Liver (tissue), 9 donors: ENCODE measurements around the gene PPP1R1B. TPM values are rescaled to one million over a fixed set of nuclear protein-coding genes. Genes with fewer than 3 reads are reported as not detected.

ENCODE experiments used
- DNase-seq: peaks from one replicate; pipeline ENCODE4 v3.0.0-alpha.2; 2017; ENCODE audit warnings: low spot score
- H3K27ac ChIP-seq, 2 donors: one replicate each; pipeline ENCODE4 v1.7.0; 2013; ENCODE audit warnings: inconsistent platforms in 2 of 2, low read length in 2 of 2, control low read depth in 1 of 2, low read depth in 1 of 2, mild to moderate bottlenecking in 1 of 2
- H3K27me3 ChIP-seq, 4 donors: one replicate each; pipeline versions ENCODE4 v1.6.1 to v1.7.0; 2013; ENCODE audit warnings: low read length in 3 of 4, inconsistent platforms in 1 of 4, mild to moderate bottlenecking in 1 of 4, moderate library complexity in 1 of 4; ENCODE audit not compliant: control insufficient read depth in 4 of 4, insufficient read depth in 4 of 4
- H3K36me3 ChIP-seq, 4 donors: one replicate each; pipeline versions ENCODE4 v1.6.1 to v1.7.0; 2013; ENCODE audit warnings: low read length in 3 of 4, mild to moderate bottlenecking in 3 of 4, low read depth in 1 of 4, moderate library complexity in 1 of 4; ENCODE audit not compliant: control insufficient read depth in 4 of 4, insufficient read depth in 3 of 4
- H3K4me1 ChIP-seq, 4 donors: one replicate each; pipeline versions ENCODE4 v1.6.1 to v1.7.0; 2013; ENCODE audit warnings: low read length in 3 of 4, mild to moderate bottlenecking in 3 of 4, moderate library complexity in 1 of 4; ENCODE audit not compliant: control insufficient read depth in 4 of 4, insufficient read depth in 4 of 4
- H3K4me3 ChIP-seq, 3 donors: one replicate each; pipeline versions ENCODE4 v1.6.1 to v1.7.0; 2013; ENCODE audit warnings: low read length in 3 of 3, control low read depth in 1 of 3, low read depth in 1 of 3, mild to moderate bottlenecking in 1 of 3
- H3K9ac ChIP-seq, 2 donors: one replicate each; pipeline ENCODE4 v1.7.0; 2013; ENCODE audit warnings: low read length in 2 of 2, mild to moderate bottlenecking in 2 of 2, moderate library complexity in 2 of 2, control low read depth in 1 of 2, low read depth in 1 of 2
- H3K9me3 ChIP-seq, 4 donors: one replicate each; pipeline versions ENCODE4 v1.6.1 to v1.7.0; 2013; ENCODE audit warnings: low read length in 3 of 4; ENCODE audit not compliant: control insufficient read depth in 4 of 4
- EGR1 ChIP-seq, 2 donors: IDR thresholded peaks; 2 replicates each; pipeline ENCODE4 v1.6.1; 2016 to 2018; ENCODE audit warnings: antibody characterized with exemption in 2 of 2, low read depth in 2 of 2
- FOXA1 ChIP-seq: IDR thresholded peaks from 2 replicates; pipeline ENCODE4 v1.6.1; 2016; ENCODE audit warnings: antibody characterized with exemption
- FOXA2 ChIP-seq: IDR thresholded peaks from 2 replicates; pipeline ENCODE4 v1.6.1; 2016; ENCODE audit warnings: antibody characterized with exemption
- GABPA ChIP-seq, 2 donors: IDR thresholded peaks in 1 of 2; conservative IDR thresholded peaks in 1 of 2; 2 replicates each; pipeline ENCODE4 v1.6.1; 2016; ENCODE audit warnings: antibody characterized with exemption in 2 of 2, mild to moderate bottlenecking in 1 of 2, moderate library complexity in 1 of 2
- HNF4A ChIP-seq, 2 donors: conservative IDR thresholded peaks; 2 replicates each; pipeline ENCODE4 v1.6.1; 2016; ENCODE audit warnings: antibody characterized with exemption in 2 of 2, mild to moderate bottlenecking in 2 of 2
- HNF4G ChIP-seq: IDR thresholded peaks from 2 replicates; pipeline ENCODE4 v1.6.1; 2016; ENCODE audit warnings: antibody characterized with exemption
- JUND ChIP-seq, 2 donors: IDR thresholded peaks; 2 replicates each; pipeline ENCODE4 v1.6.1; 2016; ENCODE audit warnings: antibody characterized with exemption in 2 of 2
- NR2F2 ChIP-seq: IDR thresholded peaks from 2 replicates; pipeline ENCODE4 v1.6.1; 2016; ENCODE audit warnings: antibody characterized with exemption
- RAD21 ChIP-seq, 2 donors: IDR thresholded peaks; 2 replicates each; pipeline ENCODE4 v1.6.1; 2016; ENCODE audit warnings: antibody characterized with exemption in 2 of 2, mild to moderate bottlenecking in 2 of 2
- RXRA ChIP-seq, 2 donors: IDR thresholded peaks; 2 replicates each; pipeline ENCODE4 v1.6.1; 2017 to 2018; ENCODE audit warnings: antibody characterized with exemption in 2 of 2, mild to moderate bottlenecking in 1 of 2
- SP1 ChIP-seq: IDR thresholded peaks from 2 replicates; pipeline ENCODE4 v1.6.1; 2018; ENCODE audit warnings: antibody characterized with exemption, mild to moderate bottlenecking
- TAF1 ChIP-seq: conservative IDR thresholded peaks from 2 replicates; pipeline ENCODE4 v1.6.1; 2016; ENCODE audit warnings: antibody characterized with exemption, mild to moderate bottlenecking
- YY1 ChIP-seq: IDR thresholded peaks from 2 replicates; pipeline ENCODE4 v1.6.1; 2016; ENCODE audit warnings: antibody characterized with exemption, mild to moderate bottlenecking
- WGBS: extraction: QIAGEN DNeasy Blood & Tissue Kit; methylation state at CpG from one replicate; pipeline ENCODE4 v1.1.7; 2013; 5-methylcytosine and 5-hydroxymethylcytosine counted together
- polyA plus RNA-seq, 2 donors: library from polyadenylated mRNA; stranded (reverse) in 1 of 2; unstranded in 1 of 2; fragments of 200-250 nt in 1 of 2; fragments of >200 nt in 1 of 2; fragmentation: Nextera tagmentation in 1 of 2; extraction: Ambion mirVana in 1 of 2; gene quantifications; one replicate each; pipeline versions ENCODE4 v1.2.1 to v1.2.3, GENCODE V29; 2013 to 2015
- total RNA-seq, 2 donors: library from RNA; depleted of rRNA; stranded (reverse); fragments of >200 nt; gene quantifications; one replicate each; pipeline ENCODE4 v1.2.3, GENCODE V29; 2014
- TF ChIP-seq, protein P1 (sequence below): IDR thresholded peaks from 2 replicates; pipeline ENCODE4 v1.6.1; 2016; ENCODE audit warnings: antibody characterized with exemption
- TF ChIP-seq, protein P2 (sequence below): IDR thresholded peaks from 2 replicates; pipeline ENCODE4 v1.6.1; 2016; ENCODE audit warnings: antibody characterized with exemption
- TF ChIP-seq, protein P3 (sequence below): fragments of 150-350 bp; IDR thresholded peaks from 2 replicates; pipeline ENCODE4 v1.5.1; 2017; ENCODE audit warnings: improper control_type of control experiment, low read depth, low read length; ENCODE audit not compliant: missing input control
- TF ChIP-seq, protein P4 (sequence below): IDR thresholded peaks from 2 replicates; pipeline ENCODE4 v1.6.1; 2016; ENCODE audit warnings: antibody characterized with exemption, mild to moderate bottlenecking
- TF ChIP-seq, protein P5 (sequence below): IDR thresholded peaks from 2 replicates; pipeline ENCODE4 v1.6.1; 2016; ENCODE audit warnings: antibody characterized with exemption
- donor health status: healthy.
- donor health status: healthy.
- donor health status: healthy.
- donor health status: healthy.
- donor health status: healthy.

PPP1R1B gene
- total and polyA plus RNA-seq, 4 donors: 0.14 TPM; not detected in 3

DNA sequence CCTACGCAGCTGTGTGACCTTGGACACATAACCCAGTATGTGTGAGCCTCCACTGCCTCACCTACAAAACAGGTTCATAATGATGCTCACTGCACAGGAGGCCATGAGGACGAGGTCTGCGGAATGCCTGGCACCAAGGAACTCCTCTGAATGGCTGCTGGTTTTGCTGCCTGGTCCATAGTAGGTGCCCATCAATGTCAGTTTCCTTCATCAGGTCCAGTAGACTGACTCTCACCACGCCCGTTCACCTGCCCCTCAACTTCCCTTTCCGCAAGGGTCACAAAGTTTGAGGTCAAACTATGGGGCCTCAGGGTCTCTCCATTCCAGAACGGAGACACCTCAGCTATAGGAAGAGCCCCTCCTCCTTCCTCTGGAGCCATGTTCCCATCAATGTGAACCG, 50.3 kb downstream of the PPP1R1B start:
- TF ChIP-seq, protein P1, sequence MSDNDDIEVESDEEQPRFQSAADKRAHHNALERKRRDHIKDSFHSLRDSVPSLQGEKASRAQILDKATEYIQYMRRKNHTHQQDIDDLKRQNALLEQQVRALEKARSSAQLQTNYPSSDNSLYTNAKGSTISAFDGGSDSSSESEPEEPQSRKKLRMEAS: no peak
- TF ChIP-seq, protein P2, sequence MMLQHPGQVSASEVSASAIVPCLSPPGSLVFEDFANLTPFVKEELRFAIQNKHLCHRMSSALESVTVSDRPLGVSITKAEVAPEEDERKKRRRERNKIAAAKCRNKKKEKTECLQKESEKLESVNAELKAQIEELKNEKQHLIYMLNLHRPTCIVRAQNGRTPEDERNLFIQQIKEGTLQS: no peak
- TF ChIP-seq FOXA1 (no peak), HNF4G (no peak), SP1 (no peak), GABPA (IDR thresholded peaks at IDR 0.05 in 1 of 2, conservative IDR thresholded peaks at IDR 0.05 in 1 of 2) (no peak), JUND (IDR thresholded peaks at IDR 0.05) (no peak), YY1 (no peak), TAF1 (no peak), NR2F2 (no peak), RAD21 (IDR thresholded peaks at IDR 0.05) (no peak), EGR1 (IDR thresholded peaks at IDR 0.05; ENCODE audit: low read depth in 2 of 2) (no peak), FOXA2 (no peak), HNF4A (conservative IDR thresholded peaks at IDR 0.05) (no peak), RXRA (IDR thresholded peaks at IDR 0.05) (no peak)
- TF ChIP-seq, protein P3, sequence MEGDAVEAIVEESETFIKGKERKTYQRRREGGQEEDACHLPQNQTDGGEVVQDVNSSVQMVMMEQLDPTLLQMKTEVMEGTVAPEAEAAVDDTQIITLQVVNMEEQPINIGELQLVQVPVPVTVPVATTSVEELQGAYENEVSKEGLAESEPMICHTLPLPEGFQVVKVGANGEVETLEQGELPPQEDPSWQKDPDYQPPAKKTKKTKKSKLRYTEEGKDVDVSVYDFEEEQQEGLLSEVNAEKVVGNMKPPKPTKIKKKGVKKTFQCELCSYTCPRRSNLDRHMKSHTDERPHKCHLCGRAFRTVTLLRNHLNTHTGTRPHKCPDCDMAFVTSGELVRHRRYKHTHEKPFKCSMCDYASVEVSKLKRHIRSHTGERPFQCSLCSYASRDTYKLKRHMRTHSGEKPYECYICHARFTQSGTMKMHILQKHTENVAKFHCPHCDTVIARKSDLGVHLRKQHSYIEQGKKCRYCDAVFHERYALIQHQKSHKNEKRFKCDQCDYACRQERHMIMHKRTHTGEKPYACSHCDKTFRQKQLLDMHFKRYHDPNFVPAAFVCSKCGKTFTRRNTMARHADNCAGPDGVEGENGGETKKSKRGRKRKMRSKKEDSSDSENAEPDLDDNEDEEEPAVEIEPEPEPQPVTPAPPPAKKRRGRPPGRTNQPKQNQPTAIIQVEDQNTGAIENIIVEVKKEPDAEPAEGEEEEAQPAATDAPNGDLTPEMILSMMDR: no peak
- TF ChIP-seq, protein P4, sequence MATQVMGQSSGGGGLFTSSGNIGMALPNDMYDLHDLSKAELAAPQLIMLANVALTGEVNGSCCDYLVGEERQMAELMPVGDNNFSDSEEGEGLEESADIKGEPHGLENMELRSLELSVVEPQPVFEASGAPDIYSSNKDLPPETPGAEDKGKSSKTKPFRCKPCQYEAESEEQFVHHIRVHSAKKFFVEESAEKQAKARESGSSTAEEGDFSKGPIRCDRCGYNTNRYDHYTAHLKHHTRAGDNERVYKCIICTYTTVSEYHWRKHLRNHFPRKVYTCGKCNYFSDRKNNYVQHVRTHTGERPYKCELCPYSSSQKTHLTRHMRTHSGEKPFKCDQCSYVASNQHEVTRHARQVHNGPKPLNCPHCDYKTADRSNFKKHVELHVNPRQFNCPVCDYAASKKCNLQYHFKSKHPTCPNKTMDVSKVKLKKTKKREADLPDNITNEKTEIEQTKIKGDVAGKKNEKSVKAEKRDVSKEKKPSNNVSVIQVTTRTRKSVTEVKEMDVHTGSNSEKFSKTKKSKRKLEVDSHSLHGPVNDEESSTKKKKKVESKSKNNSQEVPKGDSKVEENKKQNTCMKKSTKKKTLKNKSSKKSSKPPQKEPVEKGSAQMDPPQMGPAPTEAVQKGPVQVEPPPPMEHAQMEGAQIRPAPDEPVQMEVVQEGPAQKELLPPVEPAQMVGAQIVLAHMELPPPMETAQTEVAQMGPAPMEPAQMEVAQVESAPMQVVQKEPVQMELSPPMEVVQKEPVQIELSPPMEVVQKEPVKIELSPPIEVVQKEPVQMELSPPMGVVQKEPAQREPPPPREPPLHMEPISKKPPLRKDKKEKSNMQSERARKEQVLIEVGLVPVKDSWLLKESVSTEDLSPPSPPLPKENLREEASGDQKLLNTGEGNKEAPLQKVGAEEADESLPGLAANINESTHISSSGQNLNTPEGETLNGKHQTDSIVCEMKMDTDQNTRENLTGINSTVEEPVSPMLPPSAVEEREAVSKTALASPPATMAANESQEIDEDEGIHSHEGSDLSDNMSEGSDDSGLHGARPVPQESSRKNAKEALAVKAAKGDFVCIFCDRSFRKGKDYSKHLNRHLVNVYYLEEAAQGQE: no peak
- TF ChIP-seq, protein P5, sequence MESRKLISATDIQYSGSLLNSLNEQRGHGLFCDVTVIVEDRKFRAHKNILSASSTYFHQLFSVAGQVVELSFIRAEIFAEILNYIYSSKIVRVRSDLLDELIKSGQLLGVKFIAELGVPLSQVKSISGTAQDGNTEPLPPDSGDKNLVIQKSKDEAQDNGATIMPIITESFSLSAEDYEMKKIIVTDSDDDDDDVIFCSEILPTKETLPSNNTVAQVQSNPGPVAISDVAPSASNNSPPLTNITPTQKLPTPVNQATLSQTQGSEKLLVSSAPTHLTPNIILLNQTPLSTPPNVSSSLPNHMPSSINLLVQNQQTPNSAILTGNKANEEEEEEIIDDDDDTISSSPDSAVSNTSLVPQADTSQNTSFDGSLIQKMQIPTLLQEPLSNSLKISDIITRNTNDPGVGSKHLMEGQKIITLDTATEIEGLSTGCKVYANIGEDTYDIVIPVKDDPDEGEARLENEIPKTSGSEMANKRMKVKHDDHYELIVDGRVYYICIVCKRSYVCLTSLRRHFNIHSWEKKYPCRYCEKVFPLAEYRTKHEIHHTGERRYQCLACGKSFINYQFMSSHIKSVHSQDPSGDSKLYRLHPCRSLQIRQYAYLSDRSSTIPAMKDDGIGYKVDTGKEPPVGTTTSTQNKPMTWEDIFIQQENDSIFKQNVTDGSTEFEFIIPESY: no peak
- Histone ChIP-seq H3K9me3 (no peaks in the 10 kb centered on the region), H3K4me1 (peaks cover 0 to 7% (median under 1%) of the 10 kb centered on the region in 4 donors), H3K27me3 (no peaks in the 10 kb centered on the region), H3K36me3 (no peaks in the 10 kb centered on the region), H3K4me3 (no peak overlapping the region), H3K9ac (no peak overlapping the region), H3K27ac (no peak overlapping the region)
- no peak for DNase-seq
- 78% methylated on average over 8 of the region's 8 CpGs for WGBS
